GM19099 (cell line): ENCODE data around the gene IREB2.

Experiments used
- POLR2A ChIP-seq: IDR thresholded peaks from 3 replicates; pipeline ENCODE4 v1.6.1; 2011; ENCODE audit warnings: low read depth; ENCODE audit not compliant: insufficient read length; ENCODE audit errors: extremely low read depth

Gene IREB2

DNA sequence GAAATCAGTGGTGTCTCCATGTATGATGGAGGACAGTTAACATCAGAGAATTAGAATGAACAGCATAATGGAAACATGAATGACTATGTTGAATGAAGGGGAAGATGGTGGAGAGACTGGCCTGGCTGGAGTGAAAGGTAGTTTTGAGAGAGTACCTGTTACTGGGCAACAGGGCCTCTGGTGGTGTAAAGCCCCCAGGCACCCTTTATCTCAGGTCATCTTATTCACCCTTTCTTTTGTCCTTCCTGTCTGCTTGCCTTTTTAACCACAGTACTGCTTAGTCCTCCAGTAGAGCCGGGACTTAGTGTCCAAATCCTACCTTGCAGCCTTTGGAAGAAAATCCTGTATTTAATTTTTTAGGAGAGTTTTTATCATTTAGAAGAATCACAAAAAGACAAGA is 6.2 kb downstream of the IREB2 start:
- no peak for TF ChIP-seq POLR2A

DNA sequence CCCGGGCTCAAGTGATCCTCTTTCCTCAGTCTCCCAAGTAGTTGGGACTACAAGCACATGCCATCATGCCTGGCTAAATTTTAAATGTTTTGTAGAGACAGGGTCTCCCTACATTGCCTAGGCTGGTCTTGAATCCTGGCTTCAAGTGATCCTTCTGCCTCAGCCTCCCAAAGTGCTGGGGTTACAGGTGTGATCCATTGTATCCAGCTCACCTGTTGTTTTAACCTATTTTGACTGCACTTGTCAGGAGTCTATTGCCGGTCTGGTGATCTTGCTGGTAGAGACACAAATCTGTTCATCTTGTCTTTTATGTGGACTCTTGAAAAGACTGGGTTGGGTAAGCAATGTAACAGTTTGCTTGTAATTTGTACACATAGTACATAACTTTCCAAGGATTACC is 7.9 kb downstream of the IREB2 start:
- no peak for TF ChIP-seq POLR2A

DNA sequence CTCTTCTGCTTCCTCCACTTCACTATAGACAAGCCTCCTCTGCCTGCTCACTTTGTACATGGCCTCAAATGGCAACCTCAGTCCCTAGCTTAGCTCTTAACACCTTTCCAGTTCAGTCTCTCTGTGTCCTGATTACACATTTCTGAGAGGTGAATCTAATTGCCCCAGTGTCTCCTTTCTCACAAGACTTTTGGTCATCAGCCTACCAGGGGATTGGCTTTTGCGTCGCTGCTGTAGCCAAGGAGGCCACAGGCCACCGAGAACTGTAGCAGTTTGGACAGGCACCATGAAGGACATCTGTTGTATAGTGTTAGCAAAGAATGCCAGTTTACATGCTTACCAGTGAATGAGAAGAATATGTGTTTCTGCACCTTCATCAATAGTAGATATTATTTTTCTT is 8.5 kb downstream of the IREB2 start:
- no peak for TF ChIP-seq POLR2A

DNA sequence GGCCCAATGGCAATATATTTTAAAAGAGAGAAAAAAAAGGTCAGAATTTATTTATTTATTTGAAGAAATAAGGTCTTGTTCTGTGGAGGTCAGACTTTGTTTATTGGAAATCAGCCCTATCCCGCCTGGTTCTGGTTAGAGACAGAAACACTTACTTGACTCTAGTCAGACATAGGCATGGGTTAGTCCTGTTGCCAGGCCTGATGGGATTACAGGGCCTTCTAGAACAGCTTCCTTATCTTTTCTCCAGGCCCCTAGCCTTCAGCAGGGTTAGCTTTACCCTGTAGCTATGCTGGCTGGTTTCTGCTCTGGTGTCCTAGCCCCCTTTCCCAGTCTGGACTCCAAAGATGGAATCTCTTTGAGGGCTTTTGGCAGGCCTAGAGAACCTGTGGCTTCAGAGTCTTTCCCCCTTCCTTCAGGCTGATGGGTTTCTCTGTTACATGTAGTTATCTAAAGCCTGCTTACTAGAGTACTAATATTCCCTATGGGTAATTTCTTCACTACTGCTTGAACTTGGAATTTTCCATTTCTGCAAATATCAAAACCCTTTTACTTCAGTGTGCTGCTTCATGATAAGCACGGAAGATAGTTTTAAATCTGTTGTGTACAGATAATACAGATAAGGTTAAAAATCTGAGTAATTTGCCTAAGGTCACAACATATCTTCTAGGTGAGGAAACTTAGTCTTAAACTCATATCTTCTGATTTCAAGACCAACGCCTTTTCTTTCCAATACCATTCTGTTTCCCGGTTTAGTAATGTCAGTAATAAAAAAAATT is 10.6 kb downstream of the IREB2 start:
- no peak for TF ChIP-seq POLR2A

DNA sequence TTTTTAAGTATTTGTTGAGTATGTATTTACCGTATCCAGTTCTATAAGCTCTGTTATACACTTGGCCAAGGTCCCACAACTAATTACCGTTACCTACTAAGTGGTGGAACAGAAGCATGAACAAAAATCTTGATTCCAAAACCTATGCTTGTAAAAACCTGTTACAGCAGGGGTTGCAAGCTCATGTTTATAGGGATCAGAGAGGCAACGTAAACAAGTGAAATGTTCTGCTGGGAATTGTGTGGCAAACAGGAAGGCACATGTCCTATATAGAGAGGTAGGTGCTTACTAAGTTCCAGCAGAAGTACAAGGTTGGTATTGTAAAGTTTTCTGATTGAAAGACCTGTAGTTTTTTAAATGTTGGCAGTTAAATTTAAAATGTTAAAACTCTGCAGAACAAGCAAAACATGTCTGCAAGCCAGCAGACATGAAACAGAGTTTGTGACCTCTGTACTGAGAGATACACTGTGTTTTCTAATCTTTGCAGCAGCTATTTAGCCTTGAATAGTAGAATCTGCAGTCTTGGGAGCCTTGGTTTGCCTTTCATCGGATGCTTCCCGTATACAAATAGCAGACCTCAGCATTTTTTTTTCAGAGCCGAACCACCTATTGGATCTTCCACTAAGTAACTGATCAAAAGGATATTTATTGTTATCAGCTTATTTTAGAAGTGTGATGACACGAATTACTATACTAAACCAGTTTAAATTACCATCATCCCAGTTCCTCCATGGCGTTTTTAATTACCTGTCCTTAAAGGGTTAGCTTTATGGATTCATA is 11.4 kb downstream of the IREB2 start:
- TF ChIP-seq POLR2A = no peak

DNA sequence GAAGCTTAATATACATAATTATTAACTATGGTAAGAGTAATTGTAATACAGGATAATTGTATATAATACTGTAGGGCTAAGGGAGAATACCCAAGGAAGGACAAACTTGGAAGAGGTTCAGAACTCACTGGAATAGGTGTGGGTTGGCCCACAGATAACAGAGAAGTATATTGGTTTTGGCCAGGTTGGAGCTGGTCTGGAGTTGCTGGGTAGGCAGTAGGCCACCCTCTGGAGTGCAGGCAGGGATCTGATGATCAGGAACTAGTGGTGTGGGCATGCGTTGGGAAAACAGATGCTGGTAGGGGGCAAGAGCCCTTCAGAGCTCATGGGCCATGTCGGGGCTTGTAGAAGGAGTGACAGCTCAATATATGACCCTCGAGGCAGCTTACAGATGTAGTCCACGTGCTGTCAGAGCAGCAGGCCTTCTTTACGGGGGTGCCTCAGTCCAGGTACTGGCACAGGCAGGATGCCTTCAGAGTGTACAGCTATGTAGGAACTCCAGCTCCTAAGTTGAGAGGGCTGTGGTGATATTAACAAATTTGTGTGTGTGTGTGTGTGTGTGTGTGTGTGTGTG is 12.4 kb downstream of the IREB2 start:
- no peak for TF ChIP-seq POLR2A

DNA sequence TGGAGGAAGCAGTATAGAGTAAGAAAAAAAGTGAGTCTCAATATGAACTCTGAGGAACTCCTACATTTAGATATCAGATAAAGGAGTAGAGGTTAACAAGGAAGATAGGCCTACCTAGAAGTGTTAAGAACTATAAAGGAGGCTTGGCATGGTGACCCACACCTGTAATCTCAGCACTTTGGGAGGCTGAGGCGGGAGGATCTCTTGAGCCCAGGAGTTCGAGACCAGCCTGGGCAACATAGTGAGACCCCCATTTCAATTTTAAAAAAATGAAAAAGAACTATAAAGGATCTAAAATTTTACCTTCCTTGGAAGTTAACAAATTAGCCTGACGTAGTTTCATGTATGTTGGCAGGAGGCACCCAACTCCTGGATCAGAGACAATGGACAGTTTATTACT is 14.5 kb downstream of the IREB2 start:
- TF ChIP-seq POLR2A = no peak

DNA sequence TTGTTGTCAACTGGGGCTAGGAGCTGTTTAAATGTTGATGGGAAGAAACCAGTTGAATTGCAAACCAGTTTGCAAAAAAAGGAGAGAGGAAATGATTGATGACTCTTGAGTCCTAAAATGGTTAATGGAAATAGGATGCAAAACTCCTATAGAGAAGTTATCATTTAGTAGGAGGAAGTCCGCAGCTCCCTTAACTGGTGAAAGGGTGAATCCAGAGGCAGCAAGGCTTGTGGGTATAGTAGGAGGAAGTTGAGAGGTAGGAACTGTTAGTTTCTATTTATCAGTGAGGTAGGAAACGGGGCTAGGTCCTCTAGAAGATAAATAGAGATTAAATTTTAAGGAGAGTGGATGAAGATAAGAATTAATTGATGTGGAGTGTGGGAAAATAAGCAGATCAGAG is 15.4 kb downstream of the IREB2 start:
- no peak for TF ChIP-seq POLR2A

DNA sequence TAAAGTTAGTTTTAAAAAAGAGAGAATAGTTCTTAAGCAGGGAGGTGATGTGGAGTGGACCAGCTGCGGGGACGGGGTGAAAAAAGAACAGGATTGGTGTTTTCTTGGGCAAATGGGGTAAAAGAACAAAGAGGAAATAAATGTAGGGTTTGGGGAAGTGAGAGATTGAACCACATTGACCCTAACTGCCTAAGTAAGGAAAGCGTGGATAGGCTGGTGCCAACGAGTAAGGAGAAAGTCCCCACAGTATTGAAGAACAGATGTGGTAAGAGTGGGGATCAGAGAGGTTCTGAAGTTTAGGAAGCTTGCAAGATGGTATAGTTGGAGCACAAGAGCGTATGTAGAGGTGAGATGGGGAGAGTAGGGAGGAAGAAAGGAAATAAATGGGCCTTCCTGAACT is 17.0 kb downstream of the IREB2 start:
- TF ChIP-seq POLR2A = no peak

DNA sequence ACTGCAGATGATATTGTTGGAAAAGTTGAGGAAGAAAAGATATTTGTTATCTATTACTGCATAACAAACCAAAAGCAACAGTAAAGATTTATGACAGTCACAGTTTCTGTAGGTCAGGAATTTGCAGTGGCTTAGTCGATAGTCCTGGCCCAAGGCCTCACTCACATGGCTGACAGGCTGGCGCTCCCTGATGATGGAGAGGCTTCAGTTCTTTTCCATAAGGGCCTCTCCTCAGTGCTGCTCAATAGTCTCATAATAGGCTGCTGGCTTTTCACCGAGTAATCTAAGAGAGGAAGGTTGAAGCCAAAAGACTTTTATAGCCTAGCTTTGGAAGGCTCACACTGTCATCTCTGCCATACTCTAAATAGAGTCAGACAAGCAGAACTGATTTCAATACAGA is 17.7 kb downstream of the IREB2 start:
- TF ChIP-seq POLR2A = no peak

DNA sequence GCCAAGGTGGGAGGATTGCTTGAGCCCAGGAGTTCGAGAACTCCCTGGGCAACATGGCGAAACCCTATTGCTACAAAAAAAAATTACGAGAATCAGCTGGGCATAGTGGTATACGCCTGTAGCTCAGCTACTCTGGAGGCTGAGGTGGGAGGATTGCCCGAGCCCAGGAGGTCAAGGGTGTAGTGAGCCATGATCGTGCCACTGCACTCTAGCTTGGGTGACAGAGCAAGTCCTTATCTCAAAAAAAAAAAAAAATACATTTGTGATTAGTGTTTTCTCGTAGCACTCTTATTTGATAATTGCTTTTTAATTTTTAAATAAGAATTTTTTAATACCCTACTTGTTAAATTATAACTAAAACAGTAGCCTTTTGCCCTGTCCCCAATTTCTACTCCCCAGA is 18.4 kb downstream of the IREB2 start:
- TF ChIP-seq POLR2A = no peak

DNA sequence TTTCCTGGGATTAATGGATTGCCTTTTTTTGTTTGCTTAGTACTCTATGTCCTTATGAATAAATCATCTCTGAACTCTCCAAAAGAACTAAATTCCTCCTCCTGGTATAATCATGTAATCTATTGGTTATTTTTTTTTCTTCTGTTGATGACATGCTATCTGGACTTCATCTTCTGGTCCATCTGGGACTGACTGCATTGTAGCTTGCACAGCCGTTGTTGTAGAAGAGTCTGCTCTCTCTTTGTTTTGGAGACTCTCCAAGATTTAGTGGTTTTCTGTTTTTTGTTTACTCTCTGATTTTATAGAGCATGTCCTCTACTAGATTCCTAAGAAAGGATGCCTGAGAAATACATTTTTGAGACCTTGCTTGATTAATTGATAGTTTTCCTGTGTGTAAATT is 19.1 kb downstream of the IREB2 start:
- TF ChIP-seq POLR2A = no peak

DNA sequence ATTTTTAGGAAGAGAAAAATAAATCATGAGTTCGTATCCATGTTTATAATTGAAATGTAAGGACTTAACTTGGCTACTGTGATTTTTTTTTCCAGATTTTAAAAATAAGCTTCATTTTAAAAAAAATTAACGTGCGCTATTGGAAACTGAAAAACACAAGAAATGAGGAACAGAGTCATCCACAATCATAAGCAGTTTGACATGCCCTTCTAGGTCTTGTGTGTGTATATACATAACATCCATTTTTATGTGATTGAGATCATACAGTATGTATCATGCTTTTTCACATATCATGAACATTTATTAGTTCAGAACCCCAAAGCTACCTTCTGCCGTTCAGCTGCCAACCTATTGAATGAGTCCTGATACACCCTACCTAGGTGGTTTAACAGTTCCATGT is 22.7 kb downstream of the IREB2 start:
- TF ChIP-seq POLR2A = no peak

DNA sequence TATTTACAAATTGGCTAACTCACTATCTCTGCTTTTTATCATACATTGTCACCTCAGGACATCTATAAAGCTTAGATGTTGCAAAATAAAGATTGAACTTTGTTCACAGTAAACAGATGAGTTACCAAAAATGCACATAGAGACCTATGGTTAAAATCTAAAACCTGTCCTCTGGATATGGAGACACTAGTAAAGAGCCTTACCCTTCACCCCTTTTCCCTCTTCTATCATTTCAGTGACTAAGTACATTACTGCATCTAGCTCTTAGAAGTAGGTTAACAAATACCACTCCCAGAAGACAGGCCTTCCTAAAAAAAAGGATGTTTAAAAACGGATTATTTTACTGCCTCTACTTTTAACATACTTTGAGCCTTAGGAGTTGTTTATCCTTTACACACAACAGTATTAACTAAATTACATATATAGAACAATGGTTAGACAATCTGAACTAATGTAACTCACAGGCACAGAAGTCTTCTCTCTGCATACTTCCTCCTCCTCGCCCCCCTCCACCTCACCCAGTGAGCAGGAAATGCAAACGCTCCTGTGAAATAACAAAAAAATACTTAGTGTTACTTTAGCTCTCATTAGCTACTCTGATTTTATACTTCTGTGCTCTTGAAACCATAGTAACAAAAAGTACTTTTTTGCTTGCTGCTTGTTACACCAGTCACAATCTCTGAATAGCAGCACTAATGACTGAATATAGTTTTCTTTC is 23.3 kb downstream of the IREB2 start:
- no peak for TF ChIP-seq POLR2A

DNA sequence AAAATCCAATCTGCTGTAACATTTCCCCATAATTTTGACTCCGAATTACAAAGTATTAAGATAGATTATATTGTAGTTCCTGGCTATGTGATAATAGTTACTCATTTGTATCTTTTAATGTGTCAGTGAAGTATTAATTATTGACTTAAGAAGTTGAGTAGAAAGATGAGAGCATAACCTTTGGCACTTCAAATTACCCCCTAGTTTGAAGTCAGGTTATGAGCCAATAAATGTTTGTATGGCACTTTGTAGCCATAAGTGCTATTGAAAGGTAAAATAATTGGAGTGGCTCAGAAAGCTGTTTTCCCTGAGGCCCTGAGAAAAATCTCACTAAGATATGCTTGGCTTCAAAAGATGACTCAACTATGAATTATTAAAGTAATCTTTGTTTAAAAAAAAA is 31.0 kb downstream of the IREB2 start:
- TF ChIP-seq POLR2A = no peak
